Measurements from ENCODE around the gene RPP25L.

Gene RPP25L

DNA sequence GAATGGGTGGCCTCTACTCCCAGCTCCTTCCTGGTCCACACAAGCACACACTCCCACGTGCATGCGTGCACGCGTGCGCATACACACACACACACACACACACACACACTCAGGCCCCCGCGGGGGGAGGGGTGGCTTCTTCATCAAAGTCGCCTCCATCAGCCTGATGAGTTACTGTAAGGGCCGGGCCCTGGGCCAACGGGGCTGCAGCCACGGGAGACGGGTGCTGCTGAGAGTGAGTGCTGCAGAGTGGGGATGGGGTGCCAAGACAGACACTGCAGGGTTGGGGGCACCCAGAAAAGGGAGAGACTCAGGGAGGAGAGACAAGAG is 40.5 kb downstream of the RPP25L start:
- H4K12ac ChIP-seq (ENCODE audit: low read depth, low read length): no peak overlapping the region
- H3K9ac ChIP-seq (ENCODE audit: low read length): no peak overlapping the region
- H2AFZ ChIP-seq (ENCODE audit: insufficient read depth, low read length, poor library complexity): no peak overlapping the region
- H3K14ac ChIP-seq (ENCODE audit: low read length): no peak overlapping the region
- H2BK12ac ChIP-seq (ENCODE audit: low read length): no peak overlapping the region
- H4K8ac ChIP-seq (ENCODE audit: low read depth, low read length): no peak overlapping the region
- no peaks in the 10 kb centered on the region for H3K4me1 ChIP-seq (ENCODE audit: control insufficient read depth in 1 of 2, insufficient read depth in 2 of 2, low read length in 2 of 2)
- no peak overlapping the region for H3K27ac ChIP-seq (ENCODE audit: low read depth, low read length)
- H3K79me1 ChIP-seq (ENCODE audit: low read length): no peaks in the 10 kb centered on the region
- H2AK5ac ChIP-seq (ENCODE audit: low read length): no peak overlapping the region
- H3K79me2 ChIP-seq (ENCODE audit: control insufficient read depth, insufficient read depth, low read length, poor library complexity): no peaks in the 10 kb centered on the region
- H3K23ac ChIP-seq (ENCODE audit: low read length): no peak overlapping the region
- no peak overlapping the region for H3K4me2 ChIP-seq (ENCODE audit: low read length)
- H3K4me3 ChIP-seq (ENCODE audit: low read depth, low read length): no peak overlapping the region
- no peak overlapping the region for H2BK5ac ChIP-seq (ENCODE audit: low read depth, low read length, poor library complexity)
- no peak overlapping the region for H3K18ac ChIP-seq (ENCODE audit: low read length)
- no peaks in the 10 kb centered on the region for H3K36me3 ChIP-seq (ENCODE audit: control insufficient read depth in 1 of 2, insufficient read depth in 2 of 2, low read length in 2 of 2)
- H2BK120ac ChIP-seq (ENCODE audit: insufficient read depth, low read length, poor library complexity): no peak overlapping the region
- peaks cover 2% of the 10 kb centered on the region for H3K9me3 ChIP-seq (ENCODE audit: insufficient read depth, low read depth, low read length)
- H3K4ac ChIP-seq (ENCODE audit: low read depth, low read length): no peak overlapping the region
- H4K91ac ChIP-seq (ENCODE audit: low read depth, low read length): no peak overlapping the region
- H3K27me3 ChIP-seq (ENCODE audit: insufficient read depth, low read length): no peaks in the 10 kb centered on the region
- WGBS (ENCODE audit: extremely low coverage, insufficient coverage, insufficient read length): no CpG with 5 or more reads among the region's 12 CpGs
- DNase-seq: no peak

DNA sequence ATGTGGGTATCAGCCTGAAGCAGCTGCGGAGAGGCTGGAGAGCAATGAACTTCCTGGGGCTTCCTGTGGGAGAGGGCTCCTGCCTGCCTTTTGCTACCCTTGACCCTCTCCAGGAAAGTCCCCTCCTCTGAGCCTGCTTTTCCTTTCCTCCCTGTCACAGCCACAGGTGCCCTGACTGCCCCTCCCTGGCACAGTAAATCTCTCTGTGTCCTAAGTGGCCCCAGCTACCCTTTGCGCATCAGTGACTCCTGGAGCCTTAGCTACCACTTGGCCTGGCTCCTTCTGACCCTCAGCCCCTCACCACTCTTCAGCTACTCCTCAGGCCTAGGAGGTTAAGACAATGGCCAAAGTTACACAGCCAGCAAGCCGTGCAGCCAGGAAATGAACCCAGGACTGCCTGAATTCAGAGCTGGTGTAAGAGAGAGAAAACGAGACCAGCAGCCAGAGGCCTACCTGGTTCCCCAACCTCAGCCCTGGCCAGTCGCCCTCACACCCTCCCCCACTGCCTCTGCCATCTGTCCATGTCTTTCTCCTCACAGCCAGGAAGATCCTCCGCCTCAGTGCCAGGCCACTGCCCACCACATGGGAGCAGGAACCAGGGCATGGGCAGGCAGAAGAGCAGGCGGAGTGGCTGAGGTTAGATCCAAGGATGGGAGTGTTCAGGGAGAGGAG is 41.0 kb downstream of the RPP25L start:
- Histone ChIP-seq H4K91ac (ENCODE audit: low read depth, low read length) (no peak overlapping the region), H3K27ac (ENCODE audit: low read depth, low read length) (no peak overlapping the region), H2AFZ (ENCODE audit: insufficient read depth, low read length, poor library complexity) (no peak overlapping the region), H2BK120ac (ENCODE audit: insufficient read depth, low read length, poor library complexity) (no peak overlapping the region), H3K4me2 (ENCODE audit: low read length) (no peak overlapping the region), H3K9me3 (ENCODE audit: insufficient read depth, low read depth, low read length) (peaks cover 2% of the 10 kb centered on the region), H4K8ac (ENCODE audit: low read depth, low read length) (no peak overlapping the region), H3K18ac (ENCODE audit: low read length) (no peak overlapping the region), H3K4me1 (ENCODE audit: control insufficient read depth in 1 of 2, insufficient read depth in 2 of 2, low read length in 2 of 2) (no peaks in the 10 kb centered on the region), H2BK12ac (ENCODE audit: low read length) (no peak overlapping the region), H3K36me3 (ENCODE audit: control insufficient read depth in 1 of 2, insufficient read depth in 2 of 2, low read length in 2 of 2) (no peaks in the 10 kb centered on the region), H3K79me2 (ENCODE audit: control insufficient read depth, insufficient read depth, low read length, poor library complexity) (no peaks in the 10 kb centered on the region), H3K23ac (ENCODE audit: low read length) (no peak overlapping the region), H4K12ac (ENCODE audit: low read depth, low read length) (no peak overlapping the region), H3K14ac (ENCODE audit: low read length) (no peak overlapping the region), H3K9ac (ENCODE audit: low read length) (no peak overlapping the region), H3K4ac (ENCODE audit: low read depth, low read length) (no peak overlapping the region), H3K4me3 (ENCODE audit: low read depth, low read length) (no peak overlapping the region), H3K27me3 (ENCODE audit: insufficient read depth, low read length) (no peaks in the 10 kb centered on the region), H3K79me1 (ENCODE audit: low read length) (no peaks in the 10 kb centered on the region), H2BK5ac (ENCODE audit: low read depth, low read length, poor library complexity) (no peak overlapping the region), H2AK5ac (ENCODE audit: low read length) (no peak overlapping the region)
- WGBS (ENCODE audit: extremely low coverage, insufficient coverage, insufficient read length): no CpG with 5 or more reads among the region's 7 CpGs
- DNase-seq: no peak

DNA sequence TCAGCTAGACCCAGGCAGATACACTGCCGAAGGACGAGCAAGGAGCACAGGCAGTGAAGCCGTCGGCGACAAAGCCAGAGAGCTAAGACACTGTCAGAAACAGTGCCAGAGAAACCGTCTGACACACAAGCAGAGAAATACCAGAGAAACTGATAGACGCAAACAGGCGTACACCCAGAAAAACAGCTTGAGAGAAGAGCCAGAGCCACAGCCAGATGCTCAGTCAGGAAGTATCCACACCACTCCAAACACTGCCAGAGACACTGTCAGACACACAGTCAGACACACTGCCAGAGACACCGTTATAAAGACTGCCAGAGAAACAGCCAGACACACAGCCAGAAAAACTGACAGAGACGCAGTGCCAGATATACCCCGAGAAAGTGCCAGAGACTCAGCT is 41.5 kb downstream of the RPP25L start:
- Histone ChIP-seq H4K91ac (ENCODE audit: low read depth, low read length) (no peak overlapping the region), H3K9ac (ENCODE audit: low read length) (no peak overlapping the region), H2BK120ac (ENCODE audit: insufficient read depth, low read length, poor library complexity) (no peak overlapping the region), H3K4ac (ENCODE audit: low read depth, low read length) (no peak overlapping the region), H2BK5ac (ENCODE audit: low read depth, low read length, poor library complexity) (no peak overlapping the region), H3K27ac (ENCODE audit: low read depth, low read length) (no peak overlapping the region), H3K23ac (ENCODE audit: low read length) (no peak overlapping the region), H3K4me2 (ENCODE audit: low read length) (no peak overlapping the region), H3K79me2 (ENCODE audit: control insufficient read depth, insufficient read depth, low read length, poor library complexity) (no peaks in the 10 kb centered on the region), H3K36me3 (ENCODE audit: control insufficient read depth in 1 of 2, insufficient read depth in 2 of 2, low read length in 2 of 2) (no peaks in the 10 kb centered on the region), H4K12ac (ENCODE audit: low read depth, low read length) (no peak overlapping the region), H3K79me1 (ENCODE audit: low read length) (no peaks in the 10 kb centered on the region), H3K14ac (ENCODE audit: low read length) (no peak overlapping the region), H2AFZ (ENCODE audit: insufficient read depth, low read length, poor library complexity) (no peak overlapping the region), H3K9me3 (ENCODE audit: insufficient read depth, low read depth, low read length) (peaks cover 2% of the 10 kb centered on the region), H2BK12ac (ENCODE audit: low read length) (no peak overlapping the region), H3K4me3 (ENCODE audit: low read depth, low read length) (no peak overlapping the region), H3K27me3 (ENCODE audit: insufficient read depth, low read length) (no peaks in the 10 kb centered on the region), H4K8ac (ENCODE audit: low read depth, low read length) (no peak overlapping the region), H3K4me1 (ENCODE audit: control insufficient read depth in 1 of 2, insufficient read depth in 2 of 2, low read length in 2 of 2) (no peaks in the 10 kb centered on the region), H3K18ac (ENCODE audit: low read length) (no peak overlapping the region), H2AK5ac (ENCODE audit: low read length) (no peak overlapping the region)
- no peak for DNase-seq
- no CpG with 5 or more reads among the region's 11 CpGs for WGBS (ENCODE audit: extremely low coverage, insufficient coverage, insufficient read length)

DNA sequence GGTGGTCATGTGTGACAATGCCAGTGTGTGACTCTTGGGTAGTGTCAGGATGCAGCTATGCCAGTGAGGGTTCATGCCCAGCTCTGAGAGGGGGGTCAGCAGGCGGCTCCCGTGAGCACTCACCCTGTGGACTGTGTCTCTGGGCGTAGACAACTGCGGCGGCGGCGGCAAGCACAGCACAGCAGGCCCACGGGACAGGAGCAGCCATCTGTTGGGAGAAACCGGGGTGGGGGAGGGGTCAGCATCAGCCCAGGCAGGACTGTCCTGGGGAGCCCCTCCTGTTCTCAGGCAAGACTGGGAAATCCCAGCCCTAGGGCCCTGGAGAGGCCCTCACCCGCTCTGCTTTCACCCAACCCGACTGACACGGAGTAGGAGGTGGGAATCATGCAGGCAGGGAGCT is 43.1 kb downstream of the RPP25L start:
- no peak overlapping the region for H2BK120ac ChIP-seq (ENCODE audit: insufficient read depth, low read length, poor library complexity)
- H2BK12ac ChIP-seq (ENCODE audit: low read length): no peak overlapping the region
- H3K79me2 ChIP-seq (ENCODE audit: control insufficient read depth, insufficient read depth, low read length, poor library complexity): no peaks in the 10 kb centered on the region

More for the DNA sequence above, 43.1 kb downstream of the RPP25L start:
- no peak overlapping the region for H3K18ac ChIP-seq (ENCODE audit: low read length)
- H3K4ac ChIP-seq (ENCODE audit: low read depth, low read length): no peak overlapping the region
- H3K27ac ChIP-seq (ENCODE audit: low read depth, low read length): no peak overlapping the region
- no peak overlapping the region for H2AFZ ChIP-seq (ENCODE audit: insufficient read depth, low read length, poor library complexity)
- no peak overlapping the region for H4K91ac ChIP-seq (ENCODE audit: low read depth, low read length)
- no peak overlapping the region for H3K4me3 ChIP-seq (ENCODE audit: low read depth, low read length)
- no peaks in the 10 kb centered on the region for H3K36me3 ChIP-seq (ENCODE audit: control insufficient read depth in 1 of 2, insufficient read depth in 2 of 2, low read length in 2 of 2)
- H3K14ac ChIP-seq (ENCODE audit: low read length): no peak overlapping the region
- H2AK5ac ChIP-seq (ENCODE audit: low read length): no peak overlapping the region
- no peak overlapping the region for H3K9ac ChIP-seq (ENCODE audit: low read length)
- no peaks in the 10 kb centered on the region for H3K4me1 ChIP-seq (ENCODE audit: control insufficient read depth in 1 of 2, insufficient read depth in 2 of 2, low read length in 2 of 2)
- no peak overlapping the region for H4K12ac ChIP-seq (ENCODE audit: low read depth, low read length)
- no peaks in the 10 kb centered on the region for H3K79me1 ChIP-seq (ENCODE audit: low read length)
- H2BK5ac ChIP-seq (ENCODE audit: low read depth, low read length, poor library complexity): no peak overlapping the region
- no peak overlapping the region for H4K8ac ChIP-seq (ENCODE audit: low read depth, low read length)
- H3K9me3 ChIP-seq (ENCODE audit: insufficient read depth, low read depth, low read length): peaks cover 2% of the 10 kb centered on the region
- H3K23ac ChIP-seq (ENCODE audit: low read length): no peak overlapping the region
- H3K4me2 ChIP-seq (ENCODE audit: low read length): no peak overlapping the region
- no CpG with 5 or more reads among the region's 12 CpGs for WGBS (ENCODE audit: extremely low coverage, insufficient coverage, insufficient read length)
- no peak for DNase-seq
- H3K27me3 ChIP-seq (ENCODE audit: insufficient read depth, low read length): no peaks in the 10 kb centered on the region

Measured in trophoblast cell (in vitro differentiated cells and primary cell).